Fibroblast of peridontal ligament (primary cell): ENCODE measurements around the gene CACNA1F.
A peak's percentile ranks its signal among the peaks of the same experiment; 100 is the strongest.

Experiments used
- DNase-seq: peaks from one replicate; pipeline ENCODE4 v3.0.0-alpha.2; 2010; ENCODE audit errors: extremely low read depth

CACNA1F gene

GRCh38 chrX:49233176-49233575 is at the start of gene CACNA1F:
Gene CACNA1F (minus strand): TSS chrX:49233340. CDS start chrX:49233309, 31 bp downstream.
- no peak for DNase-seq

GRCh38 chrX:49282647-49283011 is 49.5 kb upstream of the CACNA1F start:
- peak; percentile 38 for DNase-seq

- no peak for DNase-seq
Measured at GRCh38 chrX:49278081-49278480, 44.9 kb upstream of the CACNA1F start.

- no peak for DNase-seq
Measured at GRCh38 chrX:49277535-49277830, 44.3 kb upstream of the CACNA1F start.

- DNase-seq: peak; percentile 9
Measured at GRCh38 chrX:49276671-49277534, 43.8 kb upstream of the CACNA1F start.

- no peak for DNase-seq
Measured at GRCh38 chrX:49276207-49276606, 43.1 kb upstream of the CACNA1F start.

GRCh38 chrX:49273181-49273727 is 40.1 kb upstream of the CACNA1F start:
- DNase-seq: no peak

- no peak for DNase-seq
Measured at GRCh38 chrX:49272421-49272820, 39.3 kb upstream of the CACNA1F start.

- DNase-seq: no peak
Measured at GRCh38 chrX:49271341-49271740, 38.2 kb upstream of the CACNA1F start.

- no peak for DNase-seq
Measured at GRCh38 chrX:49270249-49270921, 37.2 kb upstream of the CACNA1F start.

- no peak for DNase-seq
Measured at GRCh38 chrX:49269767-49270248, 36.7 kb upstream of the CACNA1F start, which contains the start of gene PPP1R3F. Gene PPP1R3F (plus strand): TSS chrX:49269793. CDS start chrX:49269870, 77 bp downstream.

- peak; percentile 96 for DNase-seq
Measured at GRCh38 chrX:49269010-49269766, 36.0 kb upstream of the CACNA1F start.

GRCh38 chrX:49268702-49269009 is 35.5 kb upstream of the CACNA1F start:
- no peak for DNase-seq

GRCh38 chrX:49266523-49267445 is 33.6 kb upstream of the CACNA1F start:
- DNase-seq: no peak

- DNase-seq: no peak
Measured at GRCh38 chrX:49264460-49264859, 31.3 kb upstream of the CACNA1F start, which contains the start of gene FOXP3. Gene FOXP3 (minus strand): TSS chrX:49264710. CDS start chrX:49258505, 6,205 bp downstream.

- no peak for DNase-seq
Measured at GRCh38 chrX:49263631-49264030, 30.5 kb upstream of the CACNA1F start.

- DNase-seq: no peak
Measured at GRCh38 chrX:49262603-49263002, 29.5 kb upstream of the CACNA1F start.

GRCh38 chrX:49260221-49260985 is 27.3 kb upstream of the CACNA1F start:
- no peak for DNase-seq

- DNase-seq: no peak
Measured at GRCh38 chrX:49258749-49259124, 25.6 kb upstream of the CACNA1F start.
